Measurements from ENCODE around the gene BCOR.

BCOR gene

GRCh38 chrX:40111868-40112267 lies 14.1 kb upstream of the BCOR start:
- no peak for DNase-seq

- DNase-seq = no peak
Observed at GRCh38 chrX:40109288-40110008, 11.7 kb upstream of the BCOR start.

GRCh38 chrX:40108959-40109287 lies 11.2 kb upstream of the BCOR start:
- no peak for DNase-seq

GRCh38 chrX:40108162-40108958 lies 10.6 kb upstream of the BCOR start:
- no peak for DNase-seq

GRCh38 chrX:40107291-40108161 lies 9.8 kb upstream of the BCOR start:
- no peak for DNase-seq

GRCh38 chrX:40106676-40107290 lies 9.0 kb upstream of the BCOR start:
- DNase-seq = no peak

GRCh38 chrX:40105835-40106675 lies 8.3 kb upstream of the BCOR start:
- peak in 1 of 2 donors; percentile 65 for DNase-seq

- no peak for DNase-seq
Observed at GRCh38 chrX:40104985-40105834, 7.5 kb upstream of the BCOR start.

GRCh38 chrX:40104630-40104984 lies 6.8 kb upstream of the BCOR start:
- DNase-seq = no peak

GRCh38 chrX:40103565-40104323 lies 6.0 kb upstream of the BCOR start:
- no peak for DNase-seq

GRCh38 chrX:40102393-40103381 lies 4.9 kb upstream of the BCOR start:
- no peak for DNase-seq

GRCh38 chrX:40101430-40101802 lies 3.7 kb upstream of the BCOR start:
- no peak for DNase-seq

GRCh38 chrX:40100537-40101429 lies 3.0 kb upstream of the BCOR start:
- no peak for DNase-seq

- DNase-seq = no peak
Observed at GRCh38 chrX:40100141-40100536, 2.4 kb upstream of the BCOR start.

- no peak for DNase-seq
Observed at GRCh38 chrX:40099055-40099958, 1.5 kb upstream of the BCOR start.

GRCh38 chrX:40098264-40099054 lies 701 bp upstream of the BCOR start:
- no peak for DNase-seq
